GM18873 (cell line): ENCODE results near the gene MGAT4A.
A peak's percentile ranks its signal among the peaks of the same experiment; 100 is the strongest.

Experiments
- ATAC-seq: cut with Tn5 transposase; IDR thresholded peaks from one replicate; pipeline ENCODE4 v1.9.1; 2021; ENCODE audit warnings: mild to moderate bottlenecking, moderate library complexity, moderate number of reproducible peaks; ENCODE audit not compliant: unreplicated experiment, low FRiP score

MGAT4A gene

GRCh38 chr2:98731041-98731893, at the start of gene MGAT4A:
Gene MGAT4A (minus strand): TSS chr2:98731132. CDS start chr2:98726332, 4,800 bp downstream.
- peak; percentile 70 for ATAC-seq

DNA sequence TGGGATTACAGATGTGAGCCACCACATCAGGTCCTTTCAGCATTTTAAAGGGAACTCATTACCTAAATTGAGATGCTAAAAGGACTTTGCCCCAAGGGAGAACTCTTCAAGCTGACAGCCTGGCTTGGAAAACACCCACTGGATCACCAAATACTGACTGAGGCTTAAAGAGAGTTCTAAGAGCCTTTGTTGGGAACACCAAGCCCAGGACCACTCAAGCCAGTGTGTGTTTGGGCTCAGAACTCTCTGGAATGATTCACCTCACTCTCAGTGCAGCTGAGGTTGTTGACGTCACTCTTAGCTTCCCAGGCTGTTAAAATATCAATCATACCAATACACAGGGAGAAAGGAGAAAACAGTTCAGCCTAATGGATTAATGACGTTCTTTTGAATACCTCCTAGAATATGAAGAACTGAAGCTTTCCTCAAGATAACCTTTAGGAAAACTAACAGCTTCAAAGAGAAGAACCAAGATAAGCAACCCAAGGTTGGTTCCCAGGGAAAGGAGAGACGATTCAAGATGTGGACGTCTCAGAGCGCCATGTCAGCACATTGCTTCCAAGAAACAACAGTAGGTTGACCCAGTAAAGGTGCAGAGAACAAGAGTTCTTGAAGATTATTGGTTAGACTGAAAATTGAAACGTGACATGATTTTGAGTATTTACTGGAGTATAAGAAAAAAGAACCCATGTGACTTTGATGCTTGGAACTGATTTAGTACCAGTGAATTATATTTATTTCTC, 48.0 kb upstream of the MGAT4A start:
- no peak for ATAC-seq

DNA sequence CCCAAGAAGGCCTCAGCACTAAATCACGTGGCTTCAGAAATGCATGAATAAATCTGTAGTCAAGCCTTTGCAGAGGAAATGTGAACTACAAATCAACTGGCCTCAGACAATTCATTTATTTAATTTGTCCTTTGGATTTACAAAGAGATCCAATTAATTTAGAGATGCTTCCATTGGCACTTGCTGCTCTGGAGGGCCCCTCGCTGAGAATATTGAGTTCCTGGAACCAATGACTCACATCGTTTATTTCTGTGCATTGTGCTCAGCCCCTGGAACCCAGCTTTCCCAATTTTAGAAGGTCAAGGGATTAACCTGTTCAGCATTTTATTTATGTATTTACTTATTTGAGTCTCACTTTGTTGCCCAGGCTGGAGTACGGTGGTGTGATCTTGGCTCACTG, 47.2 kb upstream of the MGAT4A start:
- ATAC-seq: no peak

DNA sequence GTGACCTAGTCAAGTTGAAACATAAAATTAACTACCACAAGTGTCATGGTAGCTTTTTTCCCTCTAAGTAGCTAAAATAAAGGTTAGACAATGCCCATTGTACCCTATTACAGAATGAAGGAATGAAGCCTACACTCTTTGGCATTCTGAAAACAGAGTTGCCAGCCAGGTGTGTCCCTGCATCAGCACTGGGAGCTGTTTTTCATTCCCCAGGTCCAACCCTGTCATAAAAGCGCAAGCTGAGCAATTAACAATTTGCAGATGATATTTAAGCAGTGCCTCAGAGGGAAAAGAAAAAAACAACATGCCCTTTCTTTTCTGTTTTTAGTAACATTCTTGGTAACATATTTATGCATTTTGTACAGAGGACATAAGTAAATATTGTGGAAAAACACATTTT, 46.8 kb upstream of the MGAT4A start:
- ATAC-seq: no peak

GRCh38 chr2:98777076-98777475, 46.1 kb upstream of the MGAT4A start:
- no peak for ATAC-seq

DNA sequence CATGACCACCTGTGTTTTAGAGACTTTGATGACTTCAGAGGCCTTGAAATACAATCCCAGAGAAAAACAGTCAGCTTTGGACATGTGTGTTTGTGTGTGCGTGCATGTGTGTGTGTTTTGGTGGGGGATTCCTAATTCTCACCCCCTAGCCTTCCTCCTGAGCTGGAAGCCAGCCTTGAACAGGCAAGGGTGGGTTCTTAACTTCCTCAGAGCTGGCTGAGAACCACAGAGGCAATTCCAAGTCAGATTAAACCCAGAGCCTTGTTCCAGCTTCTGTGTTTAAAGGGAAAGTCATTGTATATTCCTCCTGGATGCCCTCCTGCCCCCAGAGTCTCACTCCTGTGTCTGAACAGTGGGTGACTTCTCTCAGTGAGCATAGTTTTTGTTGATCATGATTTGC, 45.2 kb upstream of the MGAT4A start:
- ATAC-seq: no peak

DNA sequence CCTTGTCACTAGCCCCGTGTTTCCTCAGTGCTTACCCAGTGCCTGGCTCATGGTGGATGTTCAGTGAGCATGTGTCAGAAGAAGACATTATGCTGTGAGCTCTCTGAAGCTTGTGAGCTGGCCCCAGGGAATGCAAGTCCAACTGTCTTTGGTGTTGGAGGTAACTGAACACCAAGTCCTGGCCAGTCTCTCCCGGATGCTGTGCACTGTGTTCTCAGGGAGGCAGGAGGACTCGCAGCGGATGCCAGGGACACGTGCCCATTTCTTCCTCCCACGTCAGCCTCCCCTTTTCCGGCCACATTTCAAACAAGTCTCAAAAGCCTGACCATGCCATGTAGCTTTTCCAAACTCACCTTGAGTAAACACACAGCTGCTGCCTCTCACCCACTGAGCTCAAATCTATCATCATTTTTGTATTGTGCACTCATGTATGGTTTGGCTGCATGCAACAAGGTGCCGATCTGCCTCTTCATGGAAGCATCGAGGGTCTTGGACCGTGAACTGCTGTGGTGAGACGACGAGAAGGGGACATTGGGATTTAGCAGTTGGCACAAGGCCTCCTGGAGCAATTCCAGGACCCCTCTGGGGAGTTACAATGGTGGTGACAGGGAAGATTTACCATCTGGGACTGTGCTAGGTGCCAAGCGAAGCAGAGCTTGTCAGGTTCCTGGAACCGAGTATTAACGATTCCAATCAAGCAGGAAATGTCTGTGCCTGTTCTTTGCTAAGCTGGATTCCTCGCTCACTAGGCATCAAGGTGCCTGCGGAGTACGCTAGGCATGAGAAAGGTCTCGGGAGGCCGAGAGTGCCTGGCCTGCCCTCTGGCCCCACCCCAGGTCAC, 44.4 kb upstream of the MGAT4A start:
- no peak for ATAC-seq

GRCh38 chr2:98773907-98774306, 43.0 kb upstream of the MGAT4A start:
- no peak for ATAC-seq

GRCh38 chr2:98773169-98773568, 42.2 kb upstream of the MGAT4A start:
- no peak for ATAC-seq

DNA sequence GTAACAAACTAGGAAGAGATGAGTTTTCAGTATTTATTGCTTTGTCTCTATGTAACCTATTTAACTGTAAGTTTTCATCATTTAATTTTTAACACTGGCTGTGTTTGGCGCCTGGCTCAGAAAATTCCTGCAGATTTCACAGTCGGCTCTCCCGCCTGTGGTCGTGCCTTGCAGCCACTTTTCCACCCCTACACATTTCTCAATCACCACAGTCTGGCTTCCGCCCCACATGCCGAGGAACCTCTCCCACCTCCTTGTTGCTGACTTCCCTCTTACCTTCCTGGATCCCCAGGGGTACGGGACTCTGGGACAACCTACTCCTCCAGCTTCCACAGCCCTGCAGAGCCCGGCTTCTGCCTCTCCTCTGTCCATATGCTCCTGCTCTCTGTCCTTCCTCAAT, 41.6 kb upstream of the MGAT4A start:
- no peak for ATAC-seq

GRCh38 chr2:98771721-98772524, 41.0 kb upstream of the MGAT4A start:
- no peak for ATAC-seq

DNA sequence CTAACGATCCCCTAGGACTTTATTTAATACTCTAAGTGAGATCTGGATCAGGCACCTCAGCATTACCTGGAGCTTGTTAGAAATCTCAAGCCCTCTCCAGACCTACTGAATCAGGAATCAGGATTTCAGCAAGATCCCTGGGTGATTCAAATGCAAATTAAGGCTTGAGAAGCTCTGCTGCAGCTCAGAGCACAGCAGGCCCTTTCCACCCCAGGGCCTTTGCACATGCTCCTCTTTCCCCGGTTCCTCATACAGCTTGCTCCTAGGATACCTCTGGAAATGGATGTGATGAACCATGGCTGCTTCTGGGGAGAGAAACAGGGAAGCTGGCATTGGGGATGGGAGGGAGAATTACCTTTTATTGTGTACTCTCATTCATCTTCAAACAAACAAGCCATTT, 40.3 kb upstream of the MGAT4A start:
- no peak for ATAC-seq

- ATAC-seq: no peak
Observed at GRCh38 chr2:98769784-98770183, 38.9 kb upstream of the MGAT4A start.

GRCh38 chr2:98769114-98769476, 38.2 kb upstream of the MGAT4A start:
- no peak for ATAC-seq

DNA sequence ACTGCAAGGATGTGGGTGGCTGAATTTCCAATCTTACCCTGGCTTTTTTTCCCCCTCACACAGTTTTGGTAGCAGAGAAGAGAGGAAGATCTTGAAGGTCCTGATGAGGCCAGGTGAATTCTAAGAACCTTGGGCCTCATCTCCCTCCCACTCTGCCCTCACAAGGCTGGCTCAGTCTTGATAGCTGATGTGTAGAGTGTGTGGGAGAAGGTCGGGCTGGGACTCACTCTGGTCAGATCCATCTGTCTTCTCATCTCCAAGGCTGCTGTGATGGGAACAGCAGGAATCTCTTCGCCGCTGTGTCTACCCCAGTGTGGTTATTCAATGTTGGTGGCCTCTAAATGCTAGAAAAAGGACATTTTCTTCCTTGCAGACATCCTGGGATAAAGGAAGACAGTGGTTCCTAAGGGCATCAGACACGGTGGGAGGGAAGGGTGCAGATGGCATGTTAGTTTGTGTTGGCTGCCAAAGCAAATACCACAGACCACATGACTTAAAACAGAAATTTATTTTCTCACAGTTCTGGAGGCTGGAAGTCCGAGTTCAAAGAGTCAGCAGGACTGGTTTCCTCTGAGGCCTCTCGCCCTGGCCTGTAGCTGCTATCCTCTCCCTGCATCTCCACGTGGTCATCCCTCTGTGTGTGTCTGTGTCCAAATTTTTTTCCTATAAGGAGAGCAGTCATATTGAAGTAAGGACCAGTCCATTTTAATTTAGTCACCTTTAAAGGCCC, 37.6 kb upstream of the MGAT4A start:
- ATAC-seq: no peak

DNA sequence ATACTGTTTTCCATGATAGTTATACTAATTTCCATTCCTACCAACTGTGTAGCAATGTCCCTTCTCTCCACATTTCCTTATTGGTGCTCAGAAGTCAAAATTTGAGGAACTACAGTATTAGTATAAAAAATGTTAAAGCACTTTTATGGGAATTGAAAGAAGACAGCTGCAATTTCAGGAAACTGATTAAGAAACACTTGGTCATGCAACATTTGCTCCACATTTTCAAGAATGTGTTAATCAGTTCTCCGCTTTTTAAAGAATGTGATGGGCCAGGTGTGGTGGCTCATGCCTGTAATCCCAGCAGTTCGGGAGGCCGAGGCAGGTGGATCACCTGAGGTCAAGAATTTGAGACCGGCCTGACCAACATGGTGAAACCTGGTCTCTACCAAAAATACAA, 33.6 kb upstream of the MGAT4A start:
- ATAC-seq: no peak

DNA sequence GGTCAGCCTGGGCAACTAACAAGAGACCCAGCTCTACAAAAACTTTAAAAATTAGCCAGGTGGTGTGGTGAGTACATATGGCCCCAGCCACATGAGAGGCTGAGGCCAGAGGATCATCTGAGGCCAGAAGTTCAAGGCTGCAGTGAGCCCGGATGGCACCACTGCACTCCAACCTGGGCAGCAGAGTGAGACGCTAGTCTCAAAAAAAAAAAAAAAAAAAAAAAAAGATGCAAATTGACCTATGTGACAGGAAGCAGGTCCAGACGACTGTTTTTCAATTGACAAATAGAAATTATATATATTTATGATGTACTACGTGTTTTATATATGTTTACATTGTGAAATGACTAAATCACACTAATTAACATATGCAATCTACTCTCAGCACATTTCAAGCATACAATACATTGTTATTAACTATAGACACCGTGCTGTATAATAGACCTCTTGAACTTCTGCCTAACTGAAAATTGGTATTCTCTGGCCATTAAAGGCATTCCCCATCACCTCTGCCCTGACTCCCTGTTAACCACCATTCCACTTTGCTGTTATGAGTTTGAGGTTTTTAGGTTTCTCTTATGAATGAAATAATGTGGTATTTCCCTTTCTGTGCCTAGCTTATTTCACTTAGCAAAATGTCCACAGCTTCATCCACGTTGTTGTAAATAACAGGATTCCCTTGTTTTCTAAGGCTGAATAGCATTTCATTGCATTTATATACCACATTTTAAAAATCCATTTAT, 32.4 kb upstream of the MGAT4A start:
- ATAC-seq: no peak

DNA sequence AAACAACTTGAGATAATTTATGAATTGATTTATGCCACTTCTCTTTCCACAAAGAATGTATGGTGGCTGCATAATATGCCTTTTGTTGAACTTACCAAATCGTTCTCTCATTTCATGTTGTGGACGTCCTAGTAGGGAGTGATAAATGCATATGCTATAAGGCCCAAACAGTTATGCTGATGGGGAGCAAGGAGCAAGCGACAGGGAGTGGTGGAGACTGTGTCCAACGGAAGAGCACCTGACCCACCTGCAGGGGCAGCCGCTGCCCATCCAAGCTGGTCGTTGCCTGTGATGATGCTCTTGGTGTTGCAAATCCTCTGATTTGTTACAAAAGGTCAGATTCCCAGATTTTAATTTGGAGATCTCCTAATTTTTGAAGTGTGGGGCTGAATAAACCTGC, 31.0 kb upstream of the MGAT4A start:
- no peak for ATAC-seq

DNA sequence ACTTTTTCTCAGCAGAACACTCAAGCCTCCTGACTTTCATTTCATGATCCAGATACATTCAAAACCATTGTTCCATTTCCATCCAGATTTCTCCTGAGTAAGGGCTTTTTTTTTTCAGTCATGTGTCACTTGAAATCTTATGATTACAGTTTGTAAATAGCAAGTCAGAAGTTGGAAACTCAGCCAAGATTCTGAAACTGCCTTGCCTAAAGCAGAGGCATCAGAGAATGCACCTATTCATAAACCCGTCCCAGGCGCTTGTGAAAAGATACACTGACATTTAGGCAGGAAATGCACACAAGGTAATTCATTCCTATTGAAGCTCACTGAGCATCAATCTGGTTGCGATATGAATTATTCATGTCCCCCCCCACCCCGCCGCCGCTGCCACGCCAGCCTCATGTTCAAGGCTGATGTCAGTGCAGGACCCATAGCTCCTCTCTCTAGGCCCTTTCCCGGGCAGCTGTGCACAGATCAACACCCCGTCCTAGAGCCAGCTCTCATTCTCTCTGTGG, 30.4 kb upstream of the MGAT4A start:
- no peak for ATAC-seq
